Erythroblast (primary cell): Measurements from ENCODE around the gene NCR2.

Experiments used
- GATA1 ChIP-seq: IDR thresholded peaks from 2 replicates; pipeline ENCODE4 v1.6.1; 2011; ENCODE audit warnings: low read depth, mild to moderate bottlenecking, control low read depth, low read length, moderate library complexity
- POLR2A ChIP-seq: IDR thresholded peaks from 2 replicates; pipeline ENCODE4 v1.6.1; 2011; ENCODE audit warnings: mild to moderate bottlenecking, low read length

DNA sequence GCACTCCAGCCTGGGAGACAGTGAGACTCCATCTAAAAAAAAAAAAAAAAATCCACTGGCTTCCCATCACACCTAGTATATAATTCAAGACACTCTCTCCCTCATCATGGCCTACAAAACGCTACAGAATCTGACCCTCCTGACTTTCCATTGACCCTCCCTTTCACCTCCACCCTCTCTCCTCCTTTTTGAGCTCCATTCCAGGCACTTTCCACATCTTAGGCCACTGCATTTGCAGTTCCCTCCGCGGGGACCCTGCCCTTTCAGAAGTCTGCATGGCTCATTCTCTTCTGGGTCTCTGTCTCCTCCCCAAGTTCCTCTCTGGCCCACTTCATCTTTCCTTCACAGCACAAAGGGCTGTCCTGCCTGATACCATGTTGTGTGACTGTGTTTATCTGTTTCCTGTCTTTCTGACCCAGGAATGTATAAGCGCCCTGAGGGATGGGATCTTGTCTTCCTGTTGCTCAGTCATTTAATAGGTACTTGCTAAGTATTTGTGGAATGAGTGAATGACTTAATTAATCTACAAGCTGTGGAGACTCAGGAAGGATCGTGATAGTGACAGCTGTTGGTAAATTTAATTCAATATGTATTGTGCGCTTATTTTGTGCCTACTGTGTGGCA, 35.2 kb downstream of the NCR2 start:
- TF ChIP-seq POLR2A: no peak
- no peak for TF ChIP-seq GATA1
